ENCODE measurements around the gene TMA7B. TPM values are rescaled to one million over a fixed set of nuclear protein-coding genes. Genes with fewer than 3 reads are reported as not detected.
A peak's percentile ranks its signal among the peaks of the same experiment; 100 is the strongest.

TMA7B gene
- total RNA-seq, 4 donors from 2014 or later, result not detected

DNA sequence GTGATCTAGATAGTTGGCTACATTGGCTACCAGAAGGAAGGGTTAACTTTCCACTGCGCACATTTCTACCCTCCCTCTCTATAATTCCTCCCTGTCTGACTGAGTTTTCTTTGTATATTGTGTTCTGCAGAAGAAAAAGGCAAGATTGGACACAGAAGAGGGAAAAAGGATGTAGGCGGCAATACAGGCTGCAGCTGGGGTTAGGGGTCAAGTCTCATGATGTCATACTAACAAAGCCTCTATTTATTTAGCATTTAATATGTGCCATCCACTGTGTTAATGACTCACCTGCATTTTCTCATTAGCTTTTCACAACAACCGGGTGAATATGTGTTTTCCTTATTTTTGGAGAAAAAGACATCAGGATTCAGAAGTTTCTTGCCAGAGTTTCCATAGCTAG, 36.5 kb downstream of the TMA7B start:
- TF ChIP-seq POLR2A (IDR thresholded peaks at IDR 0.05) (no peak), EP300 (IDR thresholded peaks at IDR 0.05) (peak in 1 of 2 donors; percentile 86)
- TF ChIP-seq, protein P1, sequence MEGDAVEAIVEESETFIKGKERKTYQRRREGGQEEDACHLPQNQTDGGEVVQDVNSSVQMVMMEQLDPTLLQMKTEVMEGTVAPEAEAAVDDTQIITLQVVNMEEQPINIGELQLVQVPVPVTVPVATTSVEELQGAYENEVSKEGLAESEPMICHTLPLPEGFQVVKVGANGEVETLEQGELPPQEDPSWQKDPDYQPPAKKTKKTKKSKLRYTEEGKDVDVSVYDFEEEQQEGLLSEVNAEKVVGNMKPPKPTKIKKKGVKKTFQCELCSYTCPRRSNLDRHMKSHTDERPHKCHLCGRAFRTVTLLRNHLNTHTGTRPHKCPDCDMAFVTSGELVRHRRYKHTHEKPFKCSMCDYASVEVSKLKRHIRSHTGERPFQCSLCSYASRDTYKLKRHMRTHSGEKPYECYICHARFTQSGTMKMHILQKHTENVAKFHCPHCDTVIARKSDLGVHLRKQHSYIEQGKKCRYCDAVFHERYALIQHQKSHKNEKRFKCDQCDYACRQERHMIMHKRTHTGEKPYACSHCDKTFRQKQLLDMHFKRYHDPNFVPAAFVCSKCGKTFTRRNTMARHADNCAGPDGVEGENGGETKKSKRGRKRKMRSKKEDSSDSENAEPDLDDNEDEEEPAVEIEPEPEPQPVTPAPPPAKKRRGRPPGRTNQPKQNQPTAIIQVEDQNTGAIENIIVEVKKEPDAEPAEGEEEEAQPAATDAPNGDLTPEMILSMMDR (IDR thresholded peaks at IDR 0.05), result no peak
- peaks cover 0 to 13% of the 10 kb centered on the region in 2 donors for H3K27me3 ChIP-seq
- H3K9me3 ChIP-seq, result no peaks in the 10 kb centered on the region
- peak overlapping the region; percentile 87 to 97 (median 94) for H3K27ac ChIP-seq
- 29 to 38% methylated on average over 3 of the region's 3 CpGs for WGBS, 2 donors
- peaks cover 0 to 68% (median 42%) of the 10 kb centered on the region in 4 donors for H3K4me1 ChIP-seq
- H3K36me3 ChIP-seq, result no peaks in the 10 kb centered on the region
- peak overlapping the region in 2 of 4 donors; percentile 4 to 46 for H3K4me3 ChIP-seq
- no peak for DNase-seq (ENCODE audit: low spot score in 2 of 2)

GRCh38 chr22:39997421-39997820, 37.2 kb downstream of the TMA7B start:
- DNase-seq (ENCODE audit: low spot score in 2 of 2), result no peak
- H3K36me3 ChIP-seq, result no peaks in the 10 kb centered on the region
- 72% methylated on average over 3 of the region's 3 CpGs for WGBS, 2 donors
- no peaks in the 10 kb centered on the region for H3K9me3 ChIP-seq
- TF ChIP-seq EP300 (IDR thresholded peaks at IDR 0.05), result no peak
- TF ChIP-seq POLR2A (IDR thresholded peaks at IDR 0.05), result no peak
- no peak overlapping the region for H3K4me3 ChIP-seq
- peaks cover 0 to 13% of the 10 kb centered on the region in 2 donors for H3K27me3 ChIP-seq
- H3K4me1 ChIP-seq, result peaks cover 0 to 75% (median 44%) of the 10 kb centered on the region in 4 donors
- H3K27ac ChIP-seq, result peak overlapping the region; percentile 87 to 97 (median 94)

GRCh38 chr22:39997939-39998726, 37.9 kb downstream of the TMA7B start:
- DNase-seq (ENCODE audit: low spot score in 2 of 2), result no peak
- WGBS, 2 donors, result 53 to 60% methylated on average over 11 of the region's 11 CpGs
- TF ChIP-seq POLR2A (IDR thresholded peaks at IDR 0.05) (no peak), EP300 (IDR thresholded peaks at IDR 0.05) (peak in 1 of 2 donors; percentile 66)
- H3K27me3 ChIP-seq, result peaks cover 0 to 13% of the 10 kb centered on the region in 2 donors
- H3K27ac ChIP-seq, result peak overlapping the region; percentile 87 to 97 (median 94)
- peaks cover 0 to 82% (median 44%) of the 10 kb centered on the region in 4 donors for H3K4me1 ChIP-seq
- H3K9me3 ChIP-seq, result no peaks in the 10 kb centered on the region
- no peak overlapping the region for H3K4me3 ChIP-seq
- H3K36me3 ChIP-seq, result no peaks in the 10 kb centered on the region

GRCh38 chr22:39999144-39999757, 39.1 kb downstream of the TMA7B start:
- Histone ChIP-seq H3K27me3 (peaks cover 0 to 9% of the 10 kb centered on the region in 2 donors), H3K9me3 (no peaks in the 10 kb centered on the region), H3K4me1 (peaks cover 0 to 79% (median 41%) of the 10 kb centered on the region in 4 donors), H3K27ac (peak overlapping the region; percentile 87 to 97 (median 94)), H3K36me3 (no peaks in the 10 kb centered on the region), H3K4me3 (no peak overlapping the region)
- WGBS, 2 donors, result 56 to 62% methylated on average over 16 of the region's 16 CpGs
- DNase-seq (ENCODE audit: low spot score in 2 of 2), result peak in 1 of 2 donors; percentile 43
- TF ChIP-seq, protein P1 (IDR thresholded peaks at IDR 0.05), result no peak
- no peak for TF ChIP-seq POLR2A (IDR thresholded peaks at IDR 0.05)
- peak in 1 of 2 donors; percentile 30 for TF ChIP-seq EP300 (IDR thresholded peaks at IDR 0.05)

DNA sequence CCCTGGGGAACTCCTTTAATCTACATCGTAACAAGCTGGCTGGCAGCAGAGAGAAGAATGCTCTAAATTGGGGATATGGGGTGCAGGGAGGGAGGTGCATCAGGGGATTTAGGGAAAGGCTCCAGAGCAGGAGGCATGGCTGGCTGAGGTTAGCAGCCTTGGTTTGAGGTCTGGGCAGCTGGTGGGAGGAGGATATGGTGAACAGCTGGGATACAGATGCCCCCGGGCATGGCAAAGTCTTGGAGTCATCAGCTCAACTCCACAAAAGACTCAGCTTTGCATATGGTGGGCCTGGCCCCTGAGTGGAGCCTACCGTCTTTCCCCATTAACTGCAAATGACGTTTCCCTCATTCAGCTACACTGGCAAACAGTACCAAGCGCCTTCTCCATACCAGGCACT, 40.0 kb downstream of the TMA7B start:
- 90 to 91% methylated on average over 5 of the region's 5 CpGs for WGBS, 2 donors
- H3K9me3 ChIP-seq, result no peaks in the 10 kb centered on the region
- TF ChIP-seq POLR2A (IDR thresholded peaks at IDR 0.05), result no peak
- no peak for TF ChIP-seq EP300 (IDR thresholded peaks at IDR 0.05)
- TF ChIP-seq, protein P1 (IDR thresholded peaks at IDR 0.05), result no peak
- no peak for DNase-seq (ENCODE audit: low spot score in 2 of 2)
- peaks cover 0 to 8% of the 10 kb centered on the region in 2 donors for H3K27me3 ChIP-seq
- H3K4me1 ChIP-seq, result peaks cover 0 to 72% (median 37%) of the 10 kb centered on the region in 4 donors
- no peaks in the 10 kb centered on the region for H3K36me3 ChIP-seq
- H3K4me3 ChIP-seq, result no peak overlapping the region
- H3K27ac ChIP-seq, result peak overlapping the region; percentile 87 to 97 (median 94)

DNA sequence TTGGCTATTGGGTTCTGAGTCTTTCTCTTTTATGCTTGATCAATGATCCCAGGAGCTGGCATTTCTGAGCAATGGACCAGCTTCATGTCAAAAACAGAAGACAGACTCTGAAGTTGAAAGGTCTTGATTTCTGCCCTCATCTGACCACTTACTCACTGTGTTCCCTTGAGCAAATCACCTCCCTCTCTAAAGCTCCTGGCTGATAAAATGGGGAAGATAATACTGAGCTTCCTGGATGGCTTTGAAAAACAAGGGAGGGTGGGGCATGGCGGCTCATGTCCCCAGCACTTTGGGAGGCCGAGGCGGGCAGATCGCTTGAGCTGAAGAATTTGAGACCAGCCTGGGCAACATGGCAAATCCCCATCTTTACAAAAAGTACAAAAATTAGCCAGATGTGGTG, 40.9 kb downstream of the TMA7B start:
- TF ChIP-seq EP300 (IDR thresholded peaks at IDR 0.05) (no peak), POLR2A (IDR thresholded peaks at IDR 0.05) (no peak)
- TF ChIP-seq, protein P1 (IDR thresholded peaks at IDR 0.05), result no peak
- H3K27ac ChIP-seq, result peak overlapping the region in 3 of 4 donors; percentile 45 to 97 (median 76)
- H3K36me3 ChIP-seq, result no peaks in the 10 kb centered on the region
- peaks cover 0 to 65% (median 35%) of the 10 kb centered on the region in 4 donors for H3K4me1 ChIP-seq
- no peaks in the 10 kb centered on the region for H3K27me3 ChIP-seq
- no peaks in the 10 kb centered on the region for H3K9me3 ChIP-seq
- H3K4me3 ChIP-seq, result no peak overlapping the region
- 94 to 96% methylated on average over 4 of the region's 4 CpGs for WGBS, 2 donors
- no peak for DNase-seq (ENCODE audit: low spot score in 2 of 2)

Measured in tibial nerve (tissue), 4 donors.